Bronchial epithelial cell (primary cell): ENCODE results near the gene PLCXD3. TPM values are rescaled to one million over a fixed set of nuclear protein-coding genes. Genes with fewer than 3 reads are reported as not detected.

ENCODE experiments used
- DNase-seq: peaks from one replicate; pipeline ENCODE4 v3.0.0-alpha.2; 2010; ENCODE audit warnings: low read depth
- FAIRE-seq: peaks from 2 replicates; lab custom pipeline; 2011; peaks lifted over from hg19 to GRCh38; lab: Jason Lieb, UNC
- H3K27me3 ChIP-seq: 2 replicates; pipeline ENCODE4 v1.5.1; 2011; ENCODE audit warnings: low read length; ENCODE audit not compliant: control insufficient read depth, insufficient read depth
- H3K36me3 ChIP-seq: 2 replicates; pipeline ENCODE4 v1.5.1; 2011; ENCODE audit warnings: low read length; ENCODE audit not compliant: control insufficient read depth, insufficient read depth
- H3K4me3 ChIP-seq: 2 replicates; pipeline ENCODE4 v1.5.1; 2011; ENCODE audit warnings: mild to moderate bottlenecking, low read depth, low read length, control low read depth
- CTCF ChIP-seq: IDR thresholded peaks from 2 replicates; pipeline ENCODE4 v1.5.1; 2011; ENCODE audit warnings: mild to moderate bottlenecking, moderate library complexity, low read length, control low read depth, inconsistent platforms; ENCODE audit not compliant: insufficient read depth, severe bottlenecking
- total RNA-seq: library from RNA; depleted of rRNA; stranded (reverse); fragments of >200 nt; gene quantifications from 2 replicates; pipeline ENCODE4 v1.2.1, GENCODE V29; 2014

PLCXD3 gene
- total RNA-seq, 1 donor from 2014 or later = not detected

- Histone ChIP-seq H3K27me3 (no peaks in the 10 kb centered on the region), H3K36me3 (no peaks in the 10 kb centered on the region), H3K4me3 (no peak overlapping the region)
- FAIRE-seq (no peak), DNase-seq (no peak)
- TF ChIP-seq CTCF = no peak
Observed at GRCh38 chr5:41373230-41373629, 137.2 kb downstream of the PLCXD3 start.

- Histone ChIP-seq H3K36me3 (no peaks in the 10 kb centered on the region), H3K4me3 (no peak overlapping the region), H3K27me3 (no peaks in the 10 kb centered on the region)
- no peak for TF ChIP-seq CTCF
- DNase-seq = peak; percentile 57
- no peak for FAIRE-seq
Observed at GRCh38 chr5:41371738-41372137, 138.7 kb downstream of the PLCXD3 start.

DNA sequence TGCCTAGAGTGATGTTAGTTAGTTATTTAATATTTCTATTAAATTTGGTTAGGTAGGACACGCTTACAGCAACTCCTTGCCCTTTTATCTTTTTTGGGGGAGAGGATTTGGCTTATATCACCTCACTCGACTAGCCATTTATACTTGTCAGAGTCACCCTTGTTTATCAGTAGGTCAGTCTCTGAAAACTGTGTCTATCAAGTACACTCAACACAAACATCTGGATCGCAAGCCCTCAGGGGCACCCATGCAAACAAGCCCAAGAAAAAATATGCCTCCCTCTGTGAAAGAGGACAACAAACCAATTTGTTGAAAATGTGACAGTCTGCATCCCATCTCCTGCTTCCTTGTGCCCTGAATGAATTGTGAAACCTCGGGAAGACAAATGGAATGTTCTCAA is 139.9 kb downstream of the PLCXD3 start:
- Histone ChIP-seq H3K36me3 (no peaks in the 10 kb centered on the region), H3K4me3 (no peak overlapping the region), H3K27me3 (no peaks in the 10 kb centered on the region)
- DNase-seq = no peak
- FAIRE-seq = no peak
- TF ChIP-seq CTCF = no peak

GRCh38 chr5:41369799-41370198 is 140.6 kb downstream of the PLCXD3 start:
- no peaks in the 10 kb centered on the region for H3K27me3 ChIP-seq
- H3K4me3 ChIP-seq = no peak overlapping the region
- no peak for FAIRE-seq
- TF ChIP-seq CTCF = no peak
- no peak for DNase-seq
- H3K36me3 ChIP-seq = no peaks in the 10 kb centered on the region

DNA sequence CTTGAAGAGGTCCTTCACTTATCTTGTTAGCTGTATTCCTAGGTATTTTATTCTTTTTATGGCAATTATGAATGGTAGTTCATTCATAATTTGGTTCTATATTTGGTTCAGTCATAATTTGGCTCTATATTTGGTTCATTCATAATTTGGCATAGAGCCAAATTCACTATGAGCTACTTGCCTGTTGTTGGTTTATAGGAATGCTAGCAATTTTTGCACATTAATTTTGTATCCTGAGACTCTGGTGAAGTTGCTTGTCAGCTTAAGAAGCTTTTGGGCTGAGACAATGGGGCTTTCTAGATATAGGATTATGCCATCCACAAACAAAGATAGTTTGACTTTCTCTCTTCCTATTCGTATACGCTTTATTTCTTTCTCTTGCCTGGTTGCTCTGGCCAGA is 142.2 kb downstream of the PLCXD3 start:
- DNase-seq = no peak
- H3K4me3 ChIP-seq = no peak overlapping the region
- H3K27me3 ChIP-seq = no peaks in the 10 kb centered on the region
- H3K36me3 ChIP-seq = no peaks in the 10 kb centered on the region
- no peak for FAIRE-seq
- no peak for TF ChIP-seq CTCF

DNA sequence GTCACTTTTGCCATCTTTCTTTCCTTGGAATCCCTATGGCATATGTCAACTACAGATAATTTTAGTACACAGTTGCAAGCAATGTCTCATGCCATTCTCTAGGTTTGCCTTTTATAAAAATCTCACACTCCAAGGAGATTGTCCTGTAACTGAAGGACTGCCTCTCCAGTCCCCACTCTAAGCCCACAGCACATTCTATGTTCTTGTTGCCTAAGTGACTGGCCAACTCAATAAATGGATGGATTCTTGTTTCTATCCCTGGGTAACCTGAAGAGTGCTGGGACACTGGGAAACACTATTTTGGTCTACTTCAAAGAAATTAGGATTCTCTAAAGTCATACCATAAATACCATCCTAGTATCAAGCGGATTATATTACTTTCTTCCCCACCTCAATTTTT is 145.0 kb downstream of the PLCXD3 start:
- Histone ChIP-seq H3K27me3 (no peaks in the 10 kb centered on the region), H3K4me3 (no peak overlapping the region), H3K36me3 (no peaks in the 10 kb centered on the region)
- no peak for TF ChIP-seq CTCF
- DNase-seq = no peak
- FAIRE-seq = no peak
